Retinal pigment epithelial cell (primary cell): ENCODE measurements around the gene PHF8.

ENCODE experiments used
- DNase-seq: peaks from one replicate; pipeline ENCODE4 v3.0.0-alpha.2; 2010; ENCODE audit warnings: low read depth
- H3K4me3 ChIP-seq: 2 replicates; pipeline ENCODE4 v1.5.1; 2011; ENCODE audit warnings: mild to moderate bottlenecking, low read length, control low read depth, moderate library complexity
- CTCF ChIP-seq: conservative IDR thresholded peaks from 2 replicates; pipeline ENCODE4 v1.5.1; 2011; ENCODE audit warnings: low read depth, low read length, control low read depth, inconsistent platforms

The PHF8 gene

GRCh38 chrX:53926030-53926429, 118.2 kb downstream of the PHF8 start:
- DNase-seq, result no peak
- H3K4me3 ChIP-seq, result no peak overlapping the region

GRCh38 chrX:53918702-53919101, 125.6 kb downstream of the PHF8 start:
- TF ChIP-seq CTCF, result no peak
- DNase-seq, result peak; percentile 36
- no peak overlapping the region for H3K4me3 ChIP-seq

More at GRCh38 chrX:53926030-53926429, 118.2 kb downstream of the PHF8 start:
- TF ChIP-seq CTCF, result no peak

- no peak overlapping the region for H3K4me3 ChIP-seq
- no peak for DNase-seq
- no peak for TF ChIP-seq CTCF
These were observed 143.7 kb downstream of the PHF8 start for GRCh38 chrX:53900623-53901022.

GRCh38 chrX:53895270-53895669, 149.0 kb downstream of the PHF8 start:
- no peak overlapping the region for H3K4me3 ChIP-seq
- no peak for TF ChIP-seq CTCF
- DNase-seq, result no peak
